IPS-18c (cell line): Measurements from ENCODE around the gene MOCOS.
A peak's percentile ranks its signal among the peaks of the same experiment; 100 is the strongest.

Experiments
- H3K4me3 ChIP-seq: 2 replicates; pipeline ENCODE4 v1.7.0; 2013; ENCODE audit warnings: low read depth, mild to moderate bottlenecking, low read length, moderate library complexity; ENCODE audit not compliant: insufficient read depth
- H3K9me3 ChIP-seq: one replicate; pipeline ENCODE4 v1.6.1; 2013; ENCODE audit warnings: mild to moderate bottlenecking, low read length, moderate library complexity; ENCODE audit not compliant: control insufficient read depth, insufficient read depth

MOCOS gene

DNA sequence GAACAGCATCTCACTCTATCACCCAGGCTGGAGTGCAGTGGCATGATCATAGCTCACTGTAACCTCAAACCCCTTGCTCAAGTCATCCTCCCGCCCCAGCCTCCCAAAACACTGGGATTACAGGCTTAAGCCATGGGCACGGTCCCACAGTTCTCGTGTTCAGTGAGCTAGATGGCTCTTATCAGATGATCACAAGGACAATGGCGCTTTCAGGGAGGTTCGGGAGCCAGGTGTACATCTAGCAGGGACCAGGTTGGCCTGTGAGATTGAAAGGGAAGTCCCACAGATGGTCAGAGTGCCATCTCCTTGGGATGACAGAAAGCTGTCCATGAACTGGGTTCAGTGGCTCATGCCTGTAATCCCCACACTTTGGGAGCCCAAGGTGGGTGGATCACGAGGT is 96.2 kb downstream of the MOCOS start:
- H3K4me3 ChIP-seq, result no peak overlapping the region
- H3K9me3 ChIP-seq, result no peaks in the 10 kb centered on the region

DNA sequence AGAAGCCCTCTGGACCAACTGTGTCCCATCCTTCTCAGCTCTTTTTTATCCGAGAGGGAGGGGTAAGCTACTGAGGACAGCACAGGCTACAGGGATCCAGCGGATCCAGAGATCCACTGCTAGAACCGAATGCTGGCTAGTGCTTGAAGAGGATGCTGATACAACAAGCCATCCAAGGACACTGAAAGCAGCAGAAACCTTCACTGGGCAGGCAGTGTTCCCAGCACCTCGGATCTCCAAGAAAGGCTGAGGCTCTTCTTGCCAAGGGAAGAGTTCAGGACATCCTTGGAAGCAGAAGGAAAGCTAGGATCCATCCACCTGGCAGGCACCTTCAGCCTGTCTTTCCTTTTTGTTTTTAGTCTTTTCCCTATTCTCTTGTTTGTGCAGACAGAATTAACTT is 97.0 kb downstream of the MOCOS start:
- H3K4me3 ChIP-seq, result no peak overlapping the region
- no peaks in the 10 kb centered on the region for H3K9me3 ChIP-seq

DNA sequence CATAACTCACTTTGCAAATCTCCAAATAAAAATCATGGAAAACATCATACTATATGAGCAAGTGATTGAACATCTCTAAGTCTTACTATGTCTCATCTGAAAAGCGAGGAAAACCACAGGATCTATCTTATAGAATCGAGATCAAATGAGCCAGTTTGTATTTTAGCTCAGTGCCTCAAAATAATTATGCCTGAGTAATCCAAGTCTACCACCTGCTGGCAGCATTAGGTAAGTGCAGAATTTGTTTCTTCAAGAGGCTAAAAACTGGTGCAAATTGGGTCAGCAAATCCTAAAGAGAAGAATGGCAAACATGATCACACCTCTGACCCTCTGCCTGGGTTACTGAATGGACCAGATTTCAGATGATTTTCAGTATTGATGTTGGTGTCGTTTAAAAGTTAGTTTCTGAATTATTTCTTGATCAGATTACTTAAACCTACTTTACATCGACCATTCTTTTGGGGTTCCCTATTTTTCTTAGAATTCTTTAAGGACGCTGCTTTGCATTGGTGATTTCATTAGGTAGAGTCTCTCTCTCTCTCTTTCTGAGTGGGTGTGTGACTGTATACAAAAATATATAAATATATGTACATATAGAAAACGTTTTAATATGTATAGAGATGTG is 97.5 kb downstream of the MOCOS start:
- H3K4me3 ChIP-seq, result no peak overlapping the region
- no peaks in the 10 kb centered on the region for H3K9me3 ChIP-seq

DNA sequence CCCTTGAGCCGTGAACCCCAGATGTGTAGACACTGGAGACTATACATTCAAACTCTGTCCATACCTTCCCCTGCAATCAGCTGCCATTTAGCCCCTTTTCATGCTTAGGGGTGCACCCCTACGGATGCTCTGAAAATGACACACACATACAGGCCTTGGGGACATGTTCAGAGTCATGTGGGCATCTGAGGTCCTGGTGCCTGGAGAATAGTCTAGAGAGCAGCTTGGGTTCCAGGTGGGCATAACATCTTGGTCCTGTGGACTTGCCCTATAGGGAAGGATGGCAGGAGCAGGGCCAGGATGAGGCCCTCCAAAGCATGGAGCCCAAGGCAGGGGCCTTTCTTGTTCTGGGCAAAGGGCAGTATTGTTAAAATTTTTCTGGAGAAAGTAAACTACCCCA is 100.4 kb downstream of the MOCOS start:
- H3K4me3 ChIP-seq, result no peak overlapping the region
- H3K9me3 ChIP-seq, result no peaks in the 10 kb centered on the region

DNA sequence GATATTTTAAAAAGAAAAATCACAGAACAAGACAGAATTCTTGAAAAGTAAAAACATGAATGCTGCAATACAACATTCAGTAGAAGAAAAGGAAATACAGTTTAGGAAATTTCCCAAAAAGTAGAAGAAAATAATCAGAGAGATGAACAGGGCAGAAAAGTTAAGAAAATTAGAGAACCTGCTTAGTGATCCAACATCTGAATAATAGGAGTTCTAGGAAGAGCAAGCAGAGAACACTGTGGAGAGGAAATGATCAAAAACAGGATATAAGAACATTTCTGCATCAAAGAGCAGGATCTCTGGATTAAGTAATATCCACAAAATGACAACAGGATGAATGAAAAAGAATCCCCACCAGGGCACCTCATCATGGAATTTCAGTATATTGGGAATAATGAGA is 101.4 kb downstream of the MOCOS start:
- H3K4me3 ChIP-seq, result no peak overlapping the region

DNA sequence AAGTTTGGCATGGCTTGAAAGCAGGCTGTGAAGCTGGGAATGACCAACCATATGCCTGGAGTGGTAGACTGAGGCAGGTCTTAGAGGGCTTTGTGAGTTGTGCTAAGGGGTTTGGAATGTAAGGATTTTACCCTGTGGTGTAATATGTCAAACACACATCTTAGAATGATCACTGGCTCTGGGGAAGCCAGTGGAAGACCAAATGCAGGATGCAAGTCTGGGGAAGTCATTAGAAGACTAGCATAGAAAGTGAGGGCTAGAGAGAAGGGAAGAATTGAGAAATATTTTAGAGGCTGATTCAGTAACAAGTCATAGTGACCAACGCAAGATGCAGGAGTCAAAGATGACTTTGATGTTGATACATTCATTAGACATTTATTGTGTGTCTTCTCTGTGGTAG is 106.7 kb downstream of the MOCOS start:
- Histone ChIP-seq H3K9me3 (no peaks in the 10 kb centered on the region), H3K4me3 (no peak overlapping the region)

More for the DNA sequence above, 101.4 kb downstream of the MOCOS start:
- no peaks in the 10 kb centered on the region for H3K9me3 ChIP-seq

DNA sequence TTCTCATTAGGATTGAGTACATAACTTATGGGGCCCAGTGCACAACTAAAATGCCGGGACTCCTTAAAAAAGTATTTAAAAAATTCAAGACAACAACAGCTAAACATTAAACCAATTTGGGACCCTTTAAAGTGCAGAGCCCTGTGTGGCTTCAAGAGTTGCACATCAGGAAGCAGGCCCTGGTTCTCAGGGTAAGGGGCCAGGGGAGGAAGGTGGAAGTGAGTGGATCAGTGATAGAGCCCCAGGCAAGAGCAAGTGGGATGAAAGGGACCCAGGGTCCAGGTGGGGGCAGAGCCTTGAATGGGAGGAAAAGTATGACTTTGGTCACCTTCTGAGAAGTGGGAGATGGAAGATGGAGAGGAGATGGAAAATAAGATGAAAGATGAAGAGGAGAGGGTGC is 107.9 kb downstream of the MOCOS start:
- Histone ChIP-seq H3K4me3 (no peak overlapping the region), H3K9me3 (no peaks in the 10 kb centered on the region)

DNA sequence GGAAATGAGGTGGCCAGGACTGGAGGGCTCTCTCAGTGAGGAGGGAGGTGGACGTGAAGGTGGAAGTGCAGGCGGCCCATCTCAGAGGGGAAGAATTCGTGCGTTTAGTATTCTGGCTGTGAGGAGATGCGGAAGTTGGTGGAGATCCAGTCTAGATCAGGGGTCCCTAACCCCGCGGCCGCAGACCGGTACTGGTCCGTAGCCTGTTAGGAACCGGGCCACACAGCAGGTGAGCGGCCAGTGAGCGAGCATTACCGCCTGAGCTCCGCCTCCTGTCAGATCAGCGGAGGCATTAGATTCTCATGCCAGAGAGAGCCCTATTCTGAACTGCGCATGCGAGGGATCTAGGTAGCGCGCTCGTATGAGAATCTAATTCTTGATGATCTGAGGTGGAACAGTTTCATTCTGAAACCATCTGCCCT is 108.6 kb downstream of the MOCOS start:
- H3K4me3 ChIP-seq, result no peak overlapping the region
- H3K9me3 ChIP-seq, result no peaks in the 10 kb centered on the region

DNA sequence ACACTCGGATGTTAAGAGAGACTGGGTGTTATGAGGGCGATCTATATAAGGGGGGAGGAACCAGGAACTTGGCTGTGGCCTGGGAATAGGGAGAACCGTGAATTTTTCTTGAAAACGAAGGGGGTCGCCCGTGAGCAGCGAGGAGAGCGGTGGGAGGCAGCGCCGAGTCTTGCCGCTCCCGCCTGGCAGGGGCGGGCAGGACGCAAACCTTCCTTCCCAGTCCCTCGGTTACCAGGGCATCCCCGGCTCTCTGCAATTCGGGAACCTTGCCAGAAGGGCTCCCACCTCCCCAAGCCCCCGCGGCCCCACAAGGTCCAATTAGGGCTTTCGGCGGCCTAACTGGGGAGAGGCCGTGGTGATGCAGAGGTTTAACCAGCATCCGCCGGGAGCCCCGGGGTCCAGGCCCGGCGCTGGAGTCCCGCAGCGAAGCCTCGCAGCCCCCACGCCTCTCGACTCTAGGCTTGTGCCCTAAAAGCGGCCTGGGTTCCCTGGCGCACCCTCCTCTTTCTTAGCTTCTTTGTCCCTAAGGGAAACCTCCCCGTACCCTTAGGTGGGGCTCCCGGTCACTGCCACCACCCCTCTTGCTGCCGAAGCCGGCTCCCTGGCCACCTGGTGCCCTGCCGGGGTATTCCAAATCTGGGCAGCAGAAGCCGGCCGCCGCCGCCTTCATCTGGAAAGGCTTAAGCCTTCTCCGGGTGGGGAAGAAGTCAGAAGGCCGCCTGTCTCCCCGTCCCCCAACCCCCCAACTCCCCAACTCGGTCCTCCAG is 109.5 kb downstream of the MOCOS start:
- Histone ChIP-seq H3K9me3 (no peaks in the 10 kb centered on the region), H3K4me3 (peak overlapping the region; percentile 64)

DNA sequence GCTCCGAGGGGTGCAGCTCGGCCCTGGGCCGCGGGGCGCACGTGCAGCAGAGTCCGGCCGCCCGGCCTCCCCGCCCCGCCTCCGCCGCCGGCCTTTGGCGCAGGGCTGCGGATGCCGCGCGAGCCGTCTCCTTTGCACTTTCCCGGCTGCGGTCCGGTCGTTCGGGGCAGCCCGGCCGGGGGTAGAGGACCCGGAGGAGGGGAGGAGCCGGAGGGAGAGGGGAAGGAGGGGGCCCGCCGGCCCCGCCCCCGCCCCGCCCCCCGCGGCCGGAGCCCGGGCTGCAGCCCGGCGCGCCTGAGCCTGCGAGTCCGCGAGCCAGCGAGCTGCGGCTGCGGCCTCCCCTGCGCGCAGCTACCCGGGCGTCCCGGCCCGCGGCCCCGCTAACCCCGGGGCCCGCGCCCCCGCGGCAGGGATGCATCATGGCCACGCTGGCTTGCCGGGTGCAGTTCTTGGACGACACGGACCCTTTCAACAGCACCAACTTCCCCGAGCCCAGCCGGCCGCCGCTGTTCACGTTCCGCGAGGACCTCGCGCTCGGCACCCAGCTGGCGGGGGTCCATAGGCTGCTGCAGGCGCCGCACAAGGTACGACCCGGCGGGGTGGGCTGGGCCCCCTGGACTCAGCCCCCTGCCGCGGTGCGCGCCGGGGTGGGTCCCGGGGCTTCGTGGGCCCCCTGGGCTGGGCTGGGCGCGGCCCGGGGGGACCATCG is 110.3 kb downstream of the MOCOS start, which contains the start of gene FHOD3:
TSS of gene FHOD3 (plus strand) at position 297 of the 709 bp plus-strand sequence. CDS start at position 420, 123 bp downstream.
- Histone ChIP-seq H3K9me3 (no peaks in the 10 kb centered on the region), H3K4me3 (peak within 1 kb of the TSS; percentile 81)

DNA sequence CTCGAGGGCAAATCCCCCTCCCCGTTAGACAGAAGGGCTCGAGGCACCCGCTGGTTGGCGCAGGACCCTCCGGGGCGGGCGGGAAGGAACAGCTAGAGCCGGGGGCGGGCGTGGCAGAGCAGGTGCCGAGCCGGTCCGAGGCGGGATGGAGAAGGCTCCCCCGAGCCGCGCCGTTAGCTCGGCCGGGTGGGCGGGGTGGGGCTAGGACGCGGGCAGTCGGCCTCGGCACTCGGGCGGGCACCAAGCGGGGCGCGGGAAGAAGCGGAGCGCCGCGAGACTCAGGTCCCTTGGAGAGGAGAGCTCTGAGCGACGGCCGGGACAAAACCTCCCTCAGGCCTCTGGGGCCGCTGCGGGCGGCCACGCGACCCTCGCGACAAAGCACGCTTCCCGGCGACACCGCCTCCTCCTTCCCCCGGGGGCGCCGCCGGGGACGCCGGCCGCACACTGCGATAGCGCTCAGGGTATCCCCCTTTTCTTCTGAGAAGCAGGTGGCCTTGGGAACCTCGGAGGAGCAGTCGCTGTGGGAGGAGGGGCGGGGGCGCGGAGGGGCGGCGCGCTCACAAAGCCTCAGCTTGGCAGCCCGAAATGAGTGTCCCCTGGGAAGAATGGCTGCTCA is 110.9 kb downstream of the MOCOS start:
- Histone ChIP-seq H3K9me3 (no peaks in the 10 kb centered on the region), H3K4me3 (peak overlapping the region; percentile 81)

DNA sequence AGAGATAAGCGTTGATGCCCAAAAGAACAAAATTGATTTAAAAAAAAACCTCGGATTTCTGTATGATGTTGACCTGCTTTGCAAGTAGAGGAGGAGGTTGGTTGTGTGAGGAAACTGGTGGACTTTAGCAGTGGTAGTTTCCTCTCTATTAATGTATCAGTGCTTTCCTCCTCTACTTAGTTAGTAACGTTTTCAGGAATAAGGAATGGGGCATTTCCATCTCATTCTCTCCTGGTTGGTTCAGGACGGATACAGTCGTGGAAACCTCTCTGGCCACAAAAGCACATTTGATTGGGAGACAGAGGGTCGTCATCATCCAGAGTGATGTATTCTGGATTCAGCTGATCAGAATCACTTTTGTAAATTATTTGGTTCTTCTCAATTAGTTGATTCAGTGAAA is 111.7 kb downstream of the MOCOS start:
- H3K4me3 ChIP-seq, result no peak overlapping the region

DNA sequence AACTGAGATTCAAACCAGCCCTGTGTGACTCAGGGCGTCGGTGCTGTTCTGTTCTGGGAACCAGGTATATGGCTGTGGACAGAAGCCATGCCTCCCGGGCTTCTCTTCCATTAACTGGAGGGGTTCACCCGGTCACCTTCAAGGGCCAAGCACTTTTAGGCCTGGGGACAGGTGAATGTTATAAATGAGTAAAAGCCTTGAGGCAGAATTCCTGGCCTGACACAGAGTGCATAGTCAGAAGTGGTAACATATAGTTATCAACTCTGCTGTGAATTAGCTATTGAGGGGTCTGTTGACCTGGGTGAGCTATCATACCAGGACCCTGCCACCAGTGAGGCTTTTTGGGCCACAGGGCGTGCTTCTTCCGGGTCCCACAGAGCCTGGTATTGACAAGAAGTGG is 112.9 kb downstream of the MOCOS start:
- no peak overlapping the region for H3K4me3 ChIP-seq

More for the DNA sequence above, 111.7 kb downstream of the MOCOS start:
- H3K9me3 ChIP-seq, result no peaks in the 10 kb centered on the region

DNA sequence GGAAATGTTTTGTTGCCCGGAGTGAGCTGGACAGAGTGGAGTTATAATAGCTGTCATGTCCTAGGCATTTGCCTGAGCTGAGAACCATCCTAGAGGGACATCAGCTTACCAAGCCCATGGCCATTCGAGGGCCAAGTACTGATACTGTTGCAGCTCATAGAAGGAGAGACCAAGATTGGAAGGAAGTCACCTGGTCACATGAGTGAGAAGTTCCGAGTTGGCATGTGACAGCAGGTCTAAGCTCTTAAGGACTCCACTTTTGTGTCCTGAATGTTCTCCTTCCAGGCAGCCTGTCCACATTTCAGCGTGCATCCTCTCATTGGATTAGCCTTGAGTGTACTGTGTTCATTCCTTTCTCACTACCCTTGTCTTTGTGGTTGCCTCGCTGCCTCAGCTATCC is 114.6 kb downstream of the MOCOS start:
- Histone ChIP-seq H3K4me3 (no peak overlapping the region), H3K9me3 (no peaks in the 10 kb centered on the region)

More for the DNA sequence above, 112.9 kb downstream of the MOCOS start:
- H3K9me3 ChIP-seq, result no peaks in the 10 kb centered on the region

DNA sequence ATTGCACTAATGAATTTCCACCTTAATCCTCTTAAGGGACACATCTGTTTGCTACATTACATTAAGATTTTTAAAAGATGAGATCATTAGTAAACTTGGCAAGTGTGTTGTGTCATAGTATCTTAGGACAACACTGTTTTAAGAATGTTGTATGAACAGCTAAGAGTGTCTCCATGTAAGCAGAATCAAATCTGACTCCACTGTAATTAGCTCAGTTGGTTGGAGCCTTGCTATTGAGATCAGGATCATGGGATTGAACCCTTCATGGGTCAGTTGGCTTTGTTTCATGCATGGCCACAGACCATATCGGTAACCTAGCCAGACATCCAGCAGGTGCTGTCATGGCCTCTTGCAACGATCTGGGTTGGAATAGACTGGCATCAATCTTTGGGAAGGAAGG is 115.4 kb downstream of the MOCOS start:
- Histone ChIP-seq H3K9me3 (no peaks in the 10 kb centered on the region), H3K4me3 (no peak overlapping the region)

DNA sequence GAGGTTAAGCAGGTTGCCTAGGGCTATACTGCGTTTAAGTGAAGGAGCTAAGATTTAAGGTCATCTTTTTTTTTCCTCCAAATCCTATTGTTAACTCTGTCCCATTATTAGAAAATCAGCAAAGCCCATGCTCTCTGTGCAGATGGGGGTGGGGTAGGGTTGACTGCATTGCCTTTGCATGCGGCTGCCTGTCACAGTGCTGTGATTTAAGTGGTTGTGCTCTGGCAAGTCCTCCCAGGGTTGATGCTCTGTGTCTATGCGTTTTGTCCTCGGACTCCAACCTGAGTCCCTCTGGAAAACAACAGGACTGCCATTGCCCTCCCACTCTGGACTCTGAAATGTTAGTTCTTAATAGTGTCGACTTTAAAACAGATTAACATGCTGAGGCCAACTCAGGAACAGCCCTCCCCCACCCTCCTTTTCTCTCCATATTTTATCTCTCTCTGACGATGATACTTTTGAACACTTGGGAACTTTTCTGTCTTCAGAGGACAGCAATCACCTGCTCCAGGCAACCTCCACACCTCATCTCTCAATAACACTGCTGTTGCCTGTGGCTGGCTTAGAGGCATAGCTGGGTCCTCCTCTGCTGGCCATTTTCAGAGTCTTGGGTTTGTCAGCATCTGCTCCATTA is 116.0 kb downstream of the MOCOS start:
- Histone ChIP-seq H3K9me3 (no peaks in the 10 kb centered on the region), H3K4me3 (no peak overlapping the region)

DNA sequence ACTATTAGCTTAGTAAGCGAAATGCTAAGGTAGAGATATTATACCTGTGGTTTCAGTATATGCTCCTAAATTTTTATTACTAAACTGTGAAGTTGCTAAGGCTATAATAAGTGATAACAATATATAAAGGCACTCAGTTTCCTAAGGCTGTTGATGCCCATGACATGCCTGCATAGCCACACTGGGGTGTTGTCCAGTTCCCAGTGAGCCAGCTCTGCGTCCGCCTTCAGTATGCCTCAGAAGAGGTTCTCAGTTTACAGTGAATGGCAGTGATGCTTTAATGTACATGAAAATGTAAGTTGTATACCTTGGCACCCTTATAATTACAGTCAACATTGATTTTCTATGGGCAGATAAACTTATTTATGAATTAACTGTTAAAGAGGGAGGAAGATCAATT is 117.4 kb downstream of the MOCOS start:
- no peaks in the 10 kb centered on the region for H3K9me3 ChIP-seq
- no peak overlapping the region for H3K4me3 ChIP-seq
